Keratinocyte (primary cell): ENCODE measurements around the gene JAK1. TPM values are rescaled to one million over a fixed set of nuclear protein-coding genes. Genes with fewer than 3 reads are reported as not detected.

Experiments
- DNase-seq: peaks from one replicate; pipeline ENCODE4 v3.0.0-alpha.2; 2011; ENCODE audit warnings: low read depth, missing footprints, low spot score
- FAIRE-seq: peaks from 2 replicates; lab custom pipeline; 2011; peaks lifted over from hg19 to GRCh38; lab: Jason Lieb, UNC
- H2AFZ ChIP-seq: 2 replicates; pipeline ENCODE4 v1.6.0; 2012; ENCODE audit warnings: low read length, control low read depth, inconsistent platforms; ENCODE audit not compliant: control insufficient read depth
- H3K27ac ChIP-seq: 2 replicates; pipeline ENCODE4 v1.5.1; 2011; ENCODE audit warnings: low read length; ENCODE audit not compliant: control insufficient read depth, insufficient read depth
- H3K27me3 ChIP-seq: 3 replicates; pipeline ENCODE4 v1.6.0; 2011; ENCODE audit warnings: low read length; ENCODE audit not compliant: control insufficient read depth, insufficient read depth; ENCODE audit errors: extremely low read depth
- H3K36me3 ChIP-seq, 2 experiments: 2 replicates in 1 of 2; 3 replicates in 1 of 2; pipeline ENCODE4 v1.5.1; 2011; ENCODE audit warnings: low read length in 2 of 2, mild to moderate bottlenecking in 1 of 2; ENCODE audit not compliant: control insufficient read depth in 2 of 2, insufficient read depth in 2 of 2; ENCODE audit errors: extremely low read depth in 1 of 2
- H3K4me1 ChIP-seq: 3 replicates; pipeline ENCODE4 v1.5.1; 2011; ENCODE audit warnings: low read length; ENCODE audit not compliant: control insufficient read depth, insufficient read depth; ENCODE audit errors: extremely low read depth
- H3K4me2 ChIP-seq: 3 replicates; pipeline ENCODE4 v1.6.0; 2011; ENCODE audit warnings: low read depth, low read length; ENCODE audit not compliant: control insufficient read depth, insufficient read depth; ENCODE audit errors: extremely low read depth
- H3K4me3 ChIP-seq, 3 experiments: fragments of 200-600 bp in 1 of 3; sonication (generic) in 1 of 3; 2 replicates in 2 of 3; 3 replicates in 1 of 3; pipeline ENCODE4 v1.5.1; 2011 to 2016; ENCODE audit warnings: low read length in 3 of 3, mild to moderate bottlenecking in 3 of 3, control low read depth in 2 of 3, inconsistent platforms in 1 of 3, low read depth in 1 of 3, mixed read lengths in 1 of 3, mixed run types in 1 of 3, moderate library complexity in 1 of 3; ENCODE audit not compliant: control insufficient read depth in 2 of 3, insufficient read depth in 2 of 3; ENCODE audit errors: extremely low read depth in 1 of 3
- H3K79me2 ChIP-seq: 2 replicates; pipeline ENCODE4 v1.6.0; 2012; ENCODE audit warnings: low read length; ENCODE audit not compliant: control insufficient read depth, insufficient read depth
- H3K9ac ChIP-seq: 3 replicates; pipeline ENCODE4 v1.6.0; 2011; ENCODE audit warnings: low read length; ENCODE audit not compliant: control insufficient read depth, insufficient read depth; ENCODE audit errors: extremely low read depth
- H3K9me1 ChIP-seq: 3 replicates; pipeline ENCODE4 v1.6.0; 2011; ENCODE audit warnings: low read length; ENCODE audit not compliant: control insufficient read depth, insufficient read depth; ENCODE audit errors: extremely low read depth
- H3K9me3 ChIP-seq: 2 replicates; pipeline ENCODE4 v1.5.1; 2012; ENCODE audit warnings: low read depth, low read length; ENCODE audit not compliant: control insufficient read depth
- H4K20me1 ChIP-seq: 3 replicates; pipeline ENCODE4 v1.6.0; 2011; ENCODE audit warnings: low read length; ENCODE audit not compliant: control insufficient read depth, insufficient read depth; ENCODE audit errors: extremely low read depth
- CTCF ChIP-seq, 3 experiments: IDR thresholded peaks in 1 of 3; conservative IDR thresholded peaks in 1 of 3; optimal IDR thresholded peaks in 1 of 3; 2 replicates in 2 of 3; 3 replicates in 1 of 3; pipeline versions ENCODE3 to v1.5.1; 2011; ENCODE audit warnings: low read length in 3 of 3, mild to moderate bottlenecking in 3 of 3, moderate library complexity in 2 of 3, control low read depth in 1 of 3, inconsistent platforms in 1 of 3; ENCODE audit not compliant: insufficient read depth in 2 of 3; ENCODE audit errors: extremely low read depth in 1 of 3
- EZH2 ChIP-seq: IDR thresholded peaks from one replicate; pipeline ENCODE4 v1.6.1; 2012; ENCODE audit warnings: inconsistent platforms, mild to moderate bottlenecking, low read length, moderate library complexity
- dilution Hi-C: fragments of 300-500 bp; cut with MboI; formaldehyde crosslinking; loops from one replicate; pipeline ENCODE4 v1.7.0; 2020; ENCODE audit warnings: low sequenced_read_pairs; ENCODE audit not compliant: extremely low pct_ligation_motif_present
- polyA plus RNA-seq, 5 experiments: library from polyadenylated mRNA; depleted of rRNA in 3 of 5; stranded (reverse) in 3 of 5; stranded (forward) in 1 of 5; unstranded in 1 of 5; fragments of >200 nt; gene quantifications; 1 replicate in 1 of 5; 2 replicates in 3 of 5; 3 replicates in 1 of 5; pipeline versions ENCODE4 v1.2.1 to v1.2.3, GENCODE V29; 2011 to 2012; ENCODE audit warnings: missing spikeins in 2 of 5, low read depth in 1 of 5, low replicate concordance in 1 of 5

Gene JAK1
- polyA plus RNA-seq, 1 donor (not counting 4 experiments of a cell fraction or from before 2014, with no cell fraction given), result 50.9 TPM

DNA sequence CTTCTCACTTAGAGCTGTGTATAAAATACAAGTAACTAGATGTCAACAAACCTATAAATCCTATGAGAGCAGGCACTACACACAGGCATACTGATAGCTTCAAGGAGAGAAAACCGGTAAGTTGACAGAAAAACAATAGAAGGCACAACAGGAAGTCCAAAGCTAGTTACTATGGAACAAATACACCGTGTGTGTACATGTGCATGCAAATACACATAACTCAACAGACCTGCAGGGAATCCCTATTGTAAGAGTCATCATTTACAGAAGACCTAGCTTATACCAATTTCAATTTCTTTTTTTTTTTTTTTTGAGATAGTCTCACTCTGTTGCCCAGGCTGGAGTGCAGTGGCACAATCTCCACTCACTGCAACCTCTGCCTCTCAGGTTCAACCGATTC lies 26.3 kb downstream of the JAK1 start:
- H3K79me2 ChIP-seq, result peaks cover 56% of the 10 kb centered on the region
- H4K20me1 ChIP-seq, result no peaks in the 10 kb centered on the region
- no peak for FAIRE-seq

DNA sequence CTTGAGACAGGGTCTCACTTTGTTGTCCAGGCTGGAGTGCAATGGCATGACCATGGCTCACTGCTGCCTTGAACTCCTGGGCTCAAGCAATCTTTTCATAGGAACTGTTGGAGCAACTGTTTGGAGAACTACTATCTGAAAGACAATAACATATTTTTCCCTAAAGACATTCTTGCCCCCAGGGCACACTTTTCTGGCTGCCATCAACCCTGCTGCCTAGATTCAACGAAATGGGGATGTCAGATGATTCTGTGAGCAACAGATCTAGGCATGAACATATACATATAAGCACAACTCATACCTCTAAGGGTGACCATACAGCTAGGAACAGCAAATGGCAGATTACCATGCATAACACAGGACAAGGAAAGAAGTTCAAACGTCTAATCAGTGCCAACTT lies 27.4 kb downstream of the JAK1 start:
- no peak overlapping the region for H3K27ac ChIP-seq

More for the DNA sequence above, 26.3 kb downstream of the JAK1 start:
- Histone ChIP-seq H3K9ac (no peak overlapping the region), H3K9me3 (no peaks in the 10 kb centered on the region), H3K9me1 (no peaks in the 10 kb centered on the region), H3K27ac (no peak overlapping the region), H2AFZ (no peak overlapping the region), H3K27me3 (no peaks in the 10 kb centered on the region), H3K4me1 (peaks cover 5% of the 10 kb centered on the region), H3K36me3 (no peaks in the 10 kb centered on the region), H3K4me2 (no peak overlapping the region), H3K4me3 (no peak overlapping the region)
- dilution Hi-C loops, result no loop called here
- no peak for DNase-seq
- no peak for TF ChIP-seq CTCF (optimal IDR thresholded peaks at IDR 0.05 in 1 of 3, IDR thresholded peaks at IDR 0.05 in 1 of 3, conservative IDR thresholded peaks at IDR 0.05 in 1 of 3; ENCODE audit: extremely low read depth in 1 of 3, insufficient read depth in 2 of 3, low read length in 3 of 3)
- TF ChIP-seq EZH2, result no peak

More for the DNA sequence above, 27.4 kb downstream of the JAK1 start:
- no peak overlapping the region for H3K4me2 ChIP-seq
- no peak overlapping the region for H3K9ac ChIP-seq
- no peak for TF ChIP-seq CTCF (optimal IDR thresholded peaks at IDR 0.05 in 1 of 3, IDR thresholded peaks at IDR 0.05 in 1 of 3, conservative IDR thresholded peaks at IDR 0.05 in 1 of 3; ENCODE audit: extremely low read depth in 1 of 3, insufficient read depth in 2 of 3, low read length in 3 of 3)
- no peak for TF ChIP-seq EZH2
- no peaks in the 10 kb centered on the region for H3K9me3 ChIP-seq
- DNase-seq (no peak), FAIRE-seq (no peak)
- H3K27me3 ChIP-seq, result no peaks in the 10 kb centered on the region
- dilution Hi-C loops, result no loop called here
- no peaks in the 10 kb centered on the region for H3K36me3 ChIP-seq
- H3K79me2 ChIP-seq, result peaks cover 55% of the 10 kb centered on the region
- no peak overlapping the region for H3K4me3 ChIP-seq
- H4K20me1 ChIP-seq, result no peaks in the 10 kb centered on the region
- H2AFZ ChIP-seq, result no peak overlapping the region
- H3K9me1 ChIP-seq, result no peaks in the 10 kb centered on the region
- H3K4me1 ChIP-seq, result peaks cover 12% of the 10 kb centered on the region
